HS-27A (cell line): Measurements from ENCODE around the gene CADM4.

Source experiments
- DNase-seq: peaks from one replicate; pipeline ENCODE4 v3.0.0-alpha.2; 2012; ENCODE audit warnings: low read depth, missing footprints

The CADM4 gene

DNA sequence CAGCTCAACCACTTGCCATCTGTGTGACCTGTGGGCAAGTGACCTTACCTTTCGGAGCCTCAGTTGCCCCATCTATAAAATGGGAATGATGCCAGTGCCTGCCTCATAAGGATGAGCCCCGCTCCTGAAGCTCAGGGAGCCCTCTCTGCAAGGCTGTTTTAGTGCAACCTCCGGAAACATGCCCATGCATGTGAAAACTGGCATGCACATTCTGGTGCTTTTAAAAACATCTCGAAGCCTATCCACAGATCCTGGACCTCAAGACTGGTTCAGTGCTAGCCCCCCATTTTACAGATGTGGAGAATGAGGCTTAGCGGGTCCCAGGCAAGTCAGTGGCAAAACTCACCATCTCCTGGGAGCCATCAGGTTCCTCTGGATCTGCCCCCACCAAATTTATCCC lies 5.6 kb downstream of the CADM4 start:
- no peak for DNase-seq

DNA sequence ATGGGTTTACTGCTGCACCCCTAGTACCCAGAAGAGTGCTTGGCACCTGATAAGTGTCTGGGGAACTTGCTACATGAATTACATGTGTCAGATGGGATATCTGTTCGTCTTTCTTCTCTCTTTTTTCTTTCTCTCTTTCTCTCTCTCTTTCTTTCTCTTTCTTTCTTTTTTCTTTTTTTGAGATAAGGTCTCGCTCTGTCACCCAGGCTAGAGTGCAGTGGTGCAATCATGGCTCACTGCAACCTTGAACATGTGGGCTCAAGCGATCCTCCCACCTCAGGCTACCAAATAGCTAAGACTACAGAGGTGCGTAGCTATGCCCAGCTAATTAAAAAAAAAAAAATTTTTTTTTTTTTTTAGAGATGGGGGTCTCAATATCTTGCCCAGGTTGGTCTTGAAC lies 6.1 kb downstream of the CADM4 start:
- DNase-seq, result no peak

DNA sequence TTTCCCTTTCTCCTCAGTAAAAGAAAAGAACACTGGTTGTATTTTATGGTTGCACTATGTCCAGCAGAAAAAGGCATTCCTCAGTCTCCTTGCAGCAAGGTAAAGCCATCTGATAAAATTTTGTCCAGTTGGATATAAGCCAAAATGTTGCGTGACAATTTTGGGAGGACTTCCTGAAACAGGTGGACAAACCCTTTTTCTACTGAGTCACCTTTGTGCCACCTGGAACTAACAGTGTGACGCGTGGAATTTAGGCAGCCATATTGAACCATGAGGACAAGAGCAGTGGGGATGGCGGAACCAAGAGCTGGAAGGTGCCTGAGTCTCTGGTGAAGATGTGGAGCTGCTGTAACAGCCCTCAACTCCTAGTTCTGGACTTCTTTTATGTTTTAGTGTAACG lies 8.2 kb downstream of the CADM4 start:
- no peak for DNase-seq

DNA sequence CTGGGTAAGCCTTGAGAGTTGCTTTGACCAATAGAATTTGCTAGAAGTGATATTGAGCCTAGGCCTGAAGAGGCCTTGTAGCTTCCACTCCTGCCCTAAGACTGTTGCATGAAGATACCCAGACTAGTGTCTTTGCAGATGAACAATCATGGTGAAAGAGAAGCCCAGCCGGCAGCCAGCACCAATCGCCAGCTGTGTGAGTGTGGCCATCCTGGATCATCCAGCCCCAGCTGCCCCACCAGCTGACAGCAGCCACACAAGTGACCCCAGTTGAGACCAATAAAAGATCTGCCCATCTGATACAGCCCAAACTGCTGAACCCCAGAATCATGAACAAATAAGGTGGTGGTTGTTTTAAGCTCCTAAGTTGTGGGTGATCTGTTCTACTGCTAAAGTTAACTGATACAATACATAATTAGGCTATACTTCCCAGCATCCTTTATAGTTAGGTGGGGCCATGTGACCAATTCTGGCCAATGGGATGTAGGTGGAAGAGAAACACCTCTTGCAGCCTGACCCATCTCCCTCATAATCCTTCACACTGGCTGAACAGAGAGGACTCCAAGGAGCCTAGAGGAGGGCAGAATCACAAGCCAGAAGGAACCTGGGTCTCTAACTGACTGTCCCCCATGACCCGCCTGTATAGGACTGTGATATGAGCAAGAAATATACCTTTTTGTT lies 10.9 kb downstream of the CADM4 start:
- DNase-seq, result no peak

DNA sequence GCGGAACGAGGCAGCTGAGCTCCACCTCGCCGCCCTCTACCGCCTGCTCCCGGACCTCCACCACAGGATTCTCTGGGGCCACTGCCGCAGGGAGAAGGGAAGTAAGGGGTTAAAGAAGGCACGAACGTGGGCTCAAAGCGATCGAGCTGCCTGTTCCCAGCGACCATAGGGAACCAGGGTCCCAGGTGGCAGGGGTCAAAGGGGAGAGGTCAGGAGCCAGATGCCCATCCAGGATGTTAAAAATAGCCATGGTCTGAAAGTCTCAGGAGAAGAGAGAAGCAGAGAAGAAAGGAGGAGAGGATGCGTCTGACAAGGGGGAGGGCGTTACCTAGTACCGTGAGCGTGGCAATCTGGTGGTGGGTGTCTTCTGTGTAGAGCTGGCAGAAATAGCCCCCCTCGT lies 12.8 kb downstream of the CADM4 start:
- DNase-seq, result no peak

DNA sequence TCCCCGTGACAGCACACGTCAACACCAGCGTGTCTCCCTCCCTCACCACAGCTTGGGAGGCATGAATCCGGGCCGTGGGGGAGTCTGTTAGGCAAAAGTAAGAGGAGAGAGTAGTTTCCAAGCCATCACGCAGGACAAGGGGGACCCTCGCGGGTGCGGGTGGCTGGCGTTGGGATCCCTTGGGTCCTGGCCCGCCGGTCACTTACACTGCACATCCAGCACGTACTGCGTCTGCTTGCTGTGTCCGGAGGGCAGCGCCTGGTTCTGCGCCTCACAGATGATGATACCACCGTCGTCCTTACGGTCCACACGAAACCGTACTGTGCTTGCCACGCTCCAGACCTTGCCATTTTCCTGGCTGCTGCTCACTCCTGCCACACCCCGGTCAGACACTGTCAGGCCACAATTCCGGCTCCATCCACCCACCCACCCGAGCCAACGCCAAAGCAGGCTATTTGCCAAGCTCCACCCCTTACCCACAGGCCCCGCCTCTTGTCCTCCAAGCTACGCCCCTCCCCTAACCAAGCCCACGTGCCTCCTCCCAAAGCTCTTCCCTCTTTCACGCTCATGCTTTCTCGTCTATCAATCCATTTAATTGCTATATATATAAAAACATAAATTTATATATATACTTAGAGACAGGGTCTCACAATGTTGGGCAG lies 13.6 kb downstream of the CADM4 start:
- DNase-seq, result no peak

DNA sequence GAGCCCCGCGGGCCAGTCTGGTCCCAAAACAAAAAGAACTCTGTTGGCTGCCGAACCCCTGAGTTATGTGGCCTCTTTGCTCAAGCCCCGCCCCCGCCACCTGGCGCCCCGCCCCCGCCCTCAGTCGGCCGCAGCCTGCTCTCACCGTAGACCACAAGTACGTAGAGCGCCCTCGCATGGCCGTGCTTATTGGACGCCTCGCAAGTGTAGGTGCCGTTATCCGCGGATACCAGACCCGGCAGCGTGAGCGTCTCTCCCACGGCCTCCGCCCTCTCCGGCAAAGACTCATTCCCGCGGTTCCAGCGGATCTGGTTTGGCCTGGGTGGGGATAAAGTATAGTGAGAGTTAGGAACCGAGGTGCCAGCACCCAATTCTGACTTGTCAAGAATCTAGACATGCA lies 14.7 kb downstream of the CADM4 start:
- no peak for DNase-seq

DNA sequence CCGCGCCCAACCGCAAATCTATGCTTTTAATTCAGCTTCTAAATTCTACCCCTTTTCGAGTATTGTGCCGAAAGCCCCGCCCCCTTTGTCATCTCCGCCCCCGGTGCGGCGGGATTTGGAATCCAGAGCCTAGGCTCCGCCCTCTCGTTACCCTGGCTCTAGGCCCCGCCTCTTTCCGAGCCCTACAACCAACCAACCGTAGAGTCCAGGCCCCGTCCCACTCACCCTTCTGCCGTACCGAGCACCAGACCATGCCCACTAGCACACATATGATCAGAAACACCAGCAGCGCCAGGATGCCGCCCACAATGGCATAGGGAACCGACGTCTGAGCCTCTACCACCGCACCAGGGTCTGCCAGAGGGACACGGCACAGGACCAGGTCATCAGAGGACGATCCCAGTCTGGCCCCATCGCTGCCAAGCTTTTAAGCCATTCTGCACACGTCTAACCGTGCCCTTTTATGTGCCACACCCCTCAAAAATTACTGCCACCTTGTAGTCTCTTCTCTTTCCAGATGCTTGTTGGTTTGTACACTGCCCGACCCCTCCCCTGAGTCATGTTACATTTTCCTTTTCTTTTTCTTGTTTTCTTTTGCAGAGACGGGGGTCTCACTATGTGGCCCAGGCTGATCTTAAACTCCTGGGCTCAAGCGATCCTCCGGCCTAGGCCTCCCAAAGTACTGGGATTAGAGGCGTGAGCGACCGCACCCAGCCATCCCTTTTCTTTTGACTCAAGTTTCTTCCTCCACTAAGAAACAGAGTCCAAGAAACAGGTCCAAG lies 15.6 kb downstream of the CADM4 start:
- DNase-seq, result no peak

DNA sequence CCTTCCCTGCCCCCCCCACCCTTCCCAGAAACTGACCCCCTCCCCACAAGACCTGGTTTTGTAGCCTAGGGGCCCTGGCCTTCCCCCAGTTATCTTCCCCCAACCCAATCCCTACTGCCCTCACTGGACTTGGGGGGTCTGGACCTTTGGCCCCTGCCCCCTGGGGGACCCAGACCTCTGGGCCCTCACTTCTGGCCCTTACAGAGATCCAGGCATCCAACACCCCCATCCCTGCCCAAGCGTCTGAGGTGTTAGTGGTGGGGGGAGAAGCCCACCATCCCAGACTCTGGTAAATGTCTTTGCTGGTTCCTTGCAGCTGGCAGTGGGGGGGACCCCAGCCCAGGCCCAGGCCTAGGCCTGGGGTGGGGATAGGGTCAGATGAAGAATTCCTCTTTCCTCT lies 16.7 kb downstream of the CADM4 start:
- no peak for DNase-seq

DNA sequence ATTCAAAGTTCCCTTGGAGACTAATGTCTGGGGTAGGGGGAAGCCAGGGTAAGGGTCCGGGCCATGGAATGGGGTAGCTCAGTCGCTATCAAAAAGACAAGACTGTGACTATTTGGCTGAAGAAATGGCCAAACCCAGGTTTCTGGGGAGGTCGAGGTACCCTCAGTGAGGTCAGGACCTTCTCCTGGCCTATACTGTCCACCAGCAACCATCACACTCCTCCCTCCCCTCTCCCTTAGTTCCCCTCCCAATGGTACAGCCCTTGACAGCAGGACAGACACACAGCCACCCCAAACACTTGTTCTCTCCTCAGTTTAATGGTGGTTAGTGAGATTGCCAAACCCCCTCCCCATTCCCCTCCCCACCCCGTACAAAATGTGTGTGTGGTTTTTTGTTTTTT lies 17.6 kb downstream of the CADM4 start:
- DNase-seq, result no peak

DNA sequence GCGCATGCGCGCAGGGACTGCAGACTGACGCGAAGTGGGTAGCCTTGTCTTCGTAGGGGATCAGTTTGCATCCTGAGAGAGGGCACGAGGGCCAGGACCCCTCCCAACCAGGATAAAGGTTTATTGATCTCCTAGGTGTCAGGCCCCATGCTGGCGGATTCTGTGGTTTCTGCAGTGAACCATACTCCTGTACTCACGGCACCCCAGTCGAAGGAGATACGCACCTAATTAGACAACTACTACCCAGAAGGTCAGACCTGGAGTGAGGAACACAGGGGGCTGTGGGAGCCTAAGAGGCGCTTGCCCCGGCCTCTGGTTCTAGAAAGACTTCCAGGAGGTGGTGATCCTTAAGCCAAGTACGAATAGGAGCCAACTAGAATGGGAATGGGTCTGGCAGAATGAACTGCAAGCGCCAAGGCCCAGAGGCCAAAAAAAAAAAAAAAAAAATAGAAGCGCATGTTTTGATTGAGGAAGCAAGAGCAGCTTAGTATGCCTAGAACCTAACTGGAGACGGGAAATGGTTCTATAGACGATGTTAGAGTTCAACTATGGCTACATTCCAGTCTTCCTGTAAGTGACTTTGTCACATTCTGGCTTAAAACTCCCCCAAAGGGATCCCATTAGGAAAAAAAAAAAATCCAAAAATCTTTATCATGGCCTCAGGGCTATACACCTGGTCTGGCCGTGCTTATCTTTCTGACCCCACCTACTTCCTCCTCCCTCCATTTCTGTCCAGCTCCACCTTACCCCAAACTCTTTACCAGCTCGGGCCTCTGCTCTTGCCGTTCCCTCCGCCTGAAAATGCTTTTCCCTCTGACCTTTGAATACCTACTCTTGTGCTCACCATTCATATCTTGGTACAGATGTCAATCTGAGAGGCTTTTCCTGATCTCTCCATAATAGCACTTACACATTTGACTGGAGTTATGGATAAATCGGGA lies 19.3 kb downstream of the CADM4 start:
- DNase-seq, result no peak

DNA sequence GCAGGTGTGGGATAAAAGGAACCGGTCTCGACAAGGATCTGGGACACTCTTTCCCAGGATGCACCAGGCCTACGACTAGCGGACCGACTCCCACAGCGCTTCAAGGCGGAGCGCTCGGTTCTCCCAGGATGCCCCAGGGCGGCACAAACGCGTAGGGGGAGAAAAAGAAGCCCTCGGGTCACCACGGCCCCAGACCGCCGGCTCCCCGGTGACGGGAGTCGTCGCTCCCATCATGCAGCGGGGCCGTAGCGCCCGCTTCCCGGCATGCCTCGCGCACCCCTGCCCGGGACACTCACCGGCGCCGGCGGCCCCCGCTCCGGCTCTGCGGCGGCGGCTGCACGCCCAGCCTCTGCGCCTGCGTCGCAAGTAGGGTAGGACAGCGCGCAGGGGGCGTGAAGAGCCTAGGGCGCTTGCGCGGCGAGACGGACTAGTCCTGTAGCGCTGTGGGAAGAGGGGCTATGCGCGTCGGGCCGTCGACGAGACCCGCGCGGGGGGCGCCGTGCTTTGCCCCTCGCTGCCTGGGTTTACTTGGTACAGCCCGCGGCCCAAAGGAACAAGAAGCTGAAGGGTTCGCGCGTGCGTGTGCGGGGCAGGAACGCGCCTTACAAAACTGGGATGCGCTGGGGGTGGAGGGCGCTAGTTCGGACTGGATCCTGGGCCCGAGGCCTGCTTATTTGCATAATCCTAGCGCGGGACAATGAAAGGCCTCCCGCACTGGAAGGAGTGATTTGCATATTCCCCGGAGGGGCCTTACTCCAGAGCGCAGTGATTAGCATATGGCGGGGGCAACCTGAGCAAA lies 20.2 kb downstream of the CADM4 start, which contains the start of gene ZNF428:
ZNF428 (minus strand) TSS at position 368 of the 799 bp plus-strand sequence. CDS start 5,325 bp downstream, outside the sequence.
- DNase-seq, result peak; percentile 72

DNA sequence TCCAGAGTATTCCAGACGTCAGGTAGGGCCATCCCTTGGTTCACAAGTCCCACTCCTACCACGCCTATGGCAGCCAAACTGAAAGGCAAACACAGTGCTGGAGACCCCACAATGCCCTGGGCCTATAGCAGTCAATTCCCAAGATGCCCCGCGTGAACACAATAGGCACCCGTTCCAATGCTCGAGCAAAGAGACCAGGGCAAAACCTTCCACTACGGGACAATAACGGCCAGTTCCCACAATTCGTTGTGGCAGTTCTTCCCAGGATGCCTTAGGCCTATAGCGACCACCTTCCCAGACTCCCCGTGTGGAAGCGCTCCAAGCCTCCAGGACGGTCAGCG lies 20.8 kb downstream of the CADM4 start:
- DNase-seq, result peak; percentile 36

DNA sequence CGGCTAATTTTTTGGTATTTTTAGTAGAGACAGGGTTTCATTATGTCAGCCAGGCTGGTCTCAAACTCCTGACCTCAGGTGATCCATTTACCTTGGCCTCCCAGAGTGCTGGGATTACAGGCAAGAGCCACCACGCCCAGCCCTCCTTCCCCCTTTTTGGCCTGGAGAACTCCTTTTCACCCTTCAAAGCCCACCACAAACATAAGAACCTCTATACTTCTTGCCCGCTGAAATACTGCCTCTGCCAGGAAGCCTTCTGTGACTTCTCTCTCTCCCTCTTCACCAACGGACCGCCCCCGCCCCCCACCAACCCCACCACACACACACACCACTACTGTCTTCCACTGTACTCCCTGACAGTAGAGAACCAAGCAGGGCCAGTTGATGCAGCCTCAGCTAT lies 22.7 kb downstream of the CADM4 start:
- no peak for DNase-seq

DNA sequence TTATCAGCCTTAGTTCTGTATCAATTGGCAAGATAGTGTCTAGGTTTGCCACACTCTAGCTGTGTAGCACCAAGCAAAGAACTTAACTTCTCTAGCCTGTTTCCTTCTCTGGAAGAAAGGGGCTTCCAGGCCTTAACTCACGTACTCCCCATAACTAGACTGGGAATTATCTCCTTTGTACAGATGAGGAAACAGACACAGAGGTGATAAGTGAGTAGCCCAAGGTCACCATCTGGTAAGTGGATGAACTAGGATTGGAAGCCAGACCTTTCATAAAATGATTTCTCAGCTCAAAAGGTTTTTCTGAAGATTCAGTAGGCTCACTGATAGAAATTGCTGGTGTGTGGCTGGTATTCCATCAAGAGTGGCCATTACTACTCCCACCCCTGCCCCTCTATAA lies 23.3 kb downstream of the CADM4 start:
- DNase-seq, result no peak

DNA sequence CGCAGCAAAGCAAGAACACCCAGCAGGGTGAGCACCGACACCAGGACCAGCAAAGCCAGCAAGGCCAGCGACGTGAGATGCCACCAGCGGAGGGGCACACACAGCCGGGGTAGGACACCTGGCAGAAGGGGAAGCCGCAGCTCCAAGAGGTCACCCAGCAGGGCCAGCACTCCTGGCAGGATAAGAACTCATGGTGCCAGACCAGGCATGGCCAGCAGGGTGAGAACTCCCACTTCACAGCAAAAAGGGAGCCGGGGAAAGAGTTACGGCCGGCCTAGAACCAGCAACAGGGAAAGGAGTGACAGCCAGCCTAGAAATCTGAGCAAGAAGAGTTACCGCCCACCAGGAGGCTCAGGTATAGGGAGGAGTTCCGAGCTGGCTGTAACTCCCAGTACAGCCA lies 27.3 kb downstream of the CADM4 start:
- no peak for DNase-seq

DNA sequence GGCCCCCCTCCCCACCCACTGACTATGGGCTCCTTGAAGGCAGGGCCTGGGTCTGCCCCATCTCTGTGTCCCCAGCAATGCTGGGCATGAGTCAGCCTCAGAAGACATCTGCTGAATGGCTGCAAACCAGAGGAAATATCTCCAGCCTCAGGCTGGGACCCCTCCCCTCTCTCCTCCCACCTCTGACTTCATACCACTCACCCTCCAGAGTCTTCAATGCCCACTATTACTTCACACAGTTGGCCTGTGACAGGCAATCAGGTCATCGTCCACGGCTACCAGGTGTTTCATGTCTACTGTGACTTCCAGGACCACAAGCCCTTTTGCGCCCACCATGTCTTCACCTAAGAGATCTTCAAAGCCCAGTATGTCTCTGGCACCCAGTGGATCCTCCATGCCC lies 27.9 kb downstream of the CADM4 start, which contains the start of gene SRRM5:
SRRM5 (plus strand) TSS at position 301 of the 400 bp plus-strand sequence; CDS start at position 335, 34 bp downstream.
- no peak for DNase-seq

DNA sequence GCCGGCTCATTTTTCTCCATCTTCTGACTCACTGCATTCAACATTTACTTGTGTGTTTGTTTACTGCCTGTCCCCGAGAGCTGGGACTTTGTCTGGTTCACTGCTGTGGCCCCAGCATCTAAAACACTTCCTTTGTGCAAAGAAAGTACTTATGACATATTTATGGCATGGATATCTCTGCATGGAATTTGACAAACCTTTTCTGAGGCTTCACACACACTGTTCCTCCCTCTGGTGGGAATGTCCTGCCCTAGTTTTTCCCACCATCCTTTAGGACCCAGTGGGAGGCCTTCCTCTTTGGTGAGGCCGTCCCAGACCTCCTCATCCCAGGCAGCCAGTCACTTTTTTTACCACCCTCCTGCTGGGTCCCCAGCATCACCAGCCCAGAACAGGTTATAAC lies 29.2 kb downstream of the CADM4 start:
- no peak for DNase-seq

DNA sequence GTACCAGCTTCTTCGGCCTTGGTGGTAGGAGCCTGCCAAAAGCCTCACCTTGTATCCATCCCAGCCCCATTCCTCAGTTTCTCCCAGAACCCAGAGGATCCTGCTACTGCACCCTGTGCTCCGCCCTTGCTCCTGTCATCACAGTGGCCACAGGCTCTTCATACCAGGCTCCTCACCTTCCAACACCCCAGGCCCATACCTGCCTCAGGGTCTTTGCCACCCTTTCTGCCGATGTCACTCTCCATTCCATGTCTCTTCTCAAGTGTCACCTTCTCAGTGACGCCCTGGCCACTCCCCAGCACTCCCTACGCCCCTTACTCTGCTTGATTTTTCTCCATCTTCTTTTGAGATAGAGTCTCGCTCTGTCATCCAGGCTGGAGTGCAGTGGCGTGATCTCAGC lies 29.8 kb downstream of the CADM4 start:
- DNase-seq, result no peak

DNA sequence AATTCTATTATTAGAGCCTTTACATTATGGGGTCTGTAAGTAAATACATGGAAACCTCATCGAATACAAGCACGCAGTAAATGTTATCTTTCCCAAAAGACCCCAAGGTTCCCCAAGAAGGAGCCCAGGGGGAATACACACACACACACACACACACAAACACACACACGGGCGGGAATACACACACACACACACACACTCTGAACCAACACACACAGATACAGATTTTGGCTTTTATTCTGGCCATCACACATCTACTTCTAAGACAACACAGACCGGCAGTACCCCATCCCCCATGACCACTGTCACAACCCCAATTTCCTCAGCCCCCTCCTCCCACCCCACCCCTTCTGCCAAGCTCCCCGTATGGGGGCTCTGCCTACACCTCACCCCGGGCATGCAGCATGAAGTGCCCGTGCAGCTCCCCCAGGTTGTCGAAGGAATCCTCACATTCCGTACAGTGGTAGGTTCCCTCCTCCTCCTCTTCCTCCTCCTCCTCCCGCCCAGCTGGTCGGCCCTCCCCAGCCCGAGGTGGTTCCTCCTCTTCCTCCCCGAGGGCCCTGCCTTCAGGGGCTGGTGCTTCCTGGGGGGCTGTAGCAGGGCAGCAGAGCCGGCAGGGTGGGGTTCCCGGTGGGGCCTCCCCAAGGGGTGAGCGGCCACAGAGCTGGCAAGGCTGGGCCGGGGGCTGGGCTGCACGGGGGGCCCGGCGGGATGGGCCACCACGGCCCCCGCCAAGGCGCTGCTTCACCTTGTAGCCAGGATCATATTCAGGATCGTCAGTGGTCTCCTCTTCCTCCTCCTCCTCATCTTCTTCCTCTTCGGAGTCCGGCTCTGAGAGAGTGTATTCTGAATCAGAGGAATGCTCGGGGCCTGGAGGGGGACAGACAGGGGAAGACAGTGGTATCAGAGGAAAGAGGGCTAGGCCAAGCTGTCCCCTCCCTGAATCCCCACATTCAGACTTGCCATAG lies 32.1 kb downstream of the CADM4 start:
- no peak for DNase-seq
